ENCODE measurements around the gene LRRC45. TPM values are rescaled to one million over a fixed set of nuclear protein-coding genes. Genes with fewer than 3 reads are reported as not detected.

Gene LRRC45
- total and polyA plus RNA-seq, 9 of the 15 experiments (the other 6 are each of a cell fraction or from before 2014, with no cell fraction given) = 3.5 to 21.5 (median 11.2) TPM; not detected in 2

DNA sequence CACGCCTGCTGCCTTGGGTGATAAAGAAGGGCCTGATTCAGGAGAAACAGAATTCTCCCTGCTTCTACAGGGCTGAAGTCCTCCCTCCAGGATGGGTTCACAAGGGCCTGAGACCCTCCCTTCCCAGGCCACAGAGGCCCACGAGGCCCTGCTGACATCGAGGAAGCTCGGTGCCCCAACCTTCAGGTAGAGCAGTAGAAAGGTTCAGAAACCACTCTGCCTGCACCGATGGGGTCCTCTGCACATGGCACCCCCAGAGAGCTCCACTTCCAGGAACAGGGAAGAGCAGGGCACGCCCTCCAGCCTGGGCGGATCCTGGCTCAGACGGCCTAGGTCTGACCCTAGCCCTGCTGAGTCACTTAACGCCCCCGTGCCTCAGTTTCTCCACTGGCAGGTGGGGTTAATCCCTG lies 1.2 kb upstream of the LRRC45 start (continued):
- TF ChIP-seq, protein P1, sequence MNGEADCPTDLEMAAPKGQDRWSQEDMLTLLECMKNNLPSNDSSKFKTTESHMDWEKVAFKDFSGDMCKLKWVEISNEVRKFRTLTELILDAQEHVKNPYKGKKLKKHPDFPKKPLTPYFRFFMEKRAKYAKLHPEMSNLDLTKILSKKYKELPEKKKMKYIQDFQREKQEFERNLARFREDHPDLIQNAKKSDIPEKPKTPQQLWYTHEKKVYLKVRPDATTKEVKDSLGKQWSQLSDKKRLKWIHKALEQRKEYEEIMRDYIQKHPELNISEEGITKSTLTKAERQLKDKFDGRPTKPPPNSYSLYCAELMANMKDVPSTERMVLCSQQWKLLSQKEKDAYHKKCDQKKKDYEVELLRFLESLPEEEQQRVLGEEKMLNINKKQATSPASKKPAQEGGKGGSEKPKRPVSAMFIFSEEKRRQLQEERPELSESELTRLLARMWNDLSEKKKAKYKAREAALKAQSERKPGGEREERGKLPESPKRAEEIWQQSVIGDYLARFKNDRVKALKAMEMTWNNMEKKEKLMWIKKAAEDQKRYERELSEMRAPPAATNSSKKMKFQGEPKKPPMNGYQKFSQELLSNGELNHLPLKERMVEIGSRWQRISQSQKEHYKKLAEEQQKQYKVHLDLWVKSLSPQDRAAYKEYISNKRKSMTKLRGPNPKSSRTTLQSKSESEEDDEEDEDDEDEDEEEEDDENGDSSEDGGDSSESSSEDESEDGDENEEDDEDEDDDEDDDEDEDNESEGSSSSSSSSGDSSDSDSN (IDR thresholded peaks at IDR 0.05; ENCODE audit: borderline replicate concordance in 1 of 2, low read depth in 2 of 2, low read length in 2 of 2) = 0 out of 4 replicates have a peak, but pooled peaks of 1 of the 2 experiments have one; percentile 48
- TF ChIP-seq ETV5 (CRISPR knock-in tag; IDR thresholded peaks at IDR 0.05; ENCODE audit: low read depth) = no peak; the same call in 1 of the 2 replicates
- TF ChIP-seq HDAC1 (IDR thresholded peaks at IDR 0.05) = peak in 1 of 2 experiments; percentile 15; a peak in 1 of 4 replicates
- TF ChIP-seq, protein P2, sequence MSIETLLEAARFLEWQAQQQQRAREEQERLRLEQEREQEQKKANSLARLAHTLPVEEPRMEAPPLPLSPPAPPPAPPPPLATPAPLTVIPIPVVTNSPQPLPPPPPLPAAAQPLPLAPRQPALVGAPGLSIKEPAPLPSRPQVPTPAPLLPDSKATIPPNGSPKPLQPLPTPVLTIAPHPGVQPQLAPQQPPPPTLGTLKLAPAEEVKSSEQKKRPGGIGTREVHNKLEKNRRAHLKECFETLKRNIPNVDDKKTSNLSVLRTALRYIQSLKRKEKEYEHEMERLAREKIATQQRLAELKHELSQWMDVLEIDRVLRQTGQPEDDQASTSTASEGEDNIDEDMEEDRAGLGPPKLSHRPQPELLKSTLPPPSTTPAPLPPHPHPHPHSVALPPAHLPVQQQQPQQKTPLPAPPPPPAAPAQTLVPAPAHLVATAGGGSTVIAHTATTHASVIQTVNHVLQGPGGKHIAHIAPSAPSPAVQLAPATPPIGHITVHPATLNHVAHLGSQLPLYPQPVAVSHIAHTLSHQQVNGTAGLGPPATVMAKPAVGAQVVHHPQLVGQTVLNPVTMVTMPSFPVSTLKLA (conservative IDR thresholded peaks at IDR 0.05) = peak in 1 of 2 experiments; percentile 37; a peak in 2 of 4 replicates
- peak; percentile 34; the same call in 1 of the 2 replicates for TF ChIP-seq LCOR (CRISPR knock-in tag; IDR thresholded peaks at IDR 0.05)
- TF ChIP-seq ZNF589 (CRISPR knock-in tag; IDR thresholded peaks at IDR 0.05; ENCODE audit: low read depth) = no peak
- TF ChIP-seq NFE2 (IDR thresholded peaks at IDR 0.05; ENCODE audit: low read depth) = peak; percentile 55; the same call in 1 of the 2 replicates
- no peak for TF ChIP-seq POLR3G (IDR thresholded peaks at IDR 0.05; ENCODE audit: extremely low read depth, insufficient read length, insufficient replicate concordance)
- TF ChIP-seq, protein P3, sequence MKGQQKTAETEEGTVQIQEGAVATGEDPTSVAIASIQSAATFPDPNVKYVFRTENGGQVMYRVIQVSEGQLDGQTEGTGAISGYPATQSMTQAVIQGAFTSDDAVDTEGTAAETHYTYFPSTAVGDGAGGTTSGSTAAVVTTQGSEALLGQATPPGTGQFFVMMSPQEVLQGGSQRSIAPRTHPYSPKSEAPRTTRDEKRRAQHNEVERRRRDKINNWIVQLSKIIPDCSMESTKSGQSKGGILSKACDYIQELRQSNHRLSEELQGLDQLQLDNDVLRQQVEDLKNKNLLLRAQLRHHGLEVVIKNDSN (CRISPR knock-in tag; IDR thresholded peaks at IDR 0.05) = 0 out of 2 replicates have a peak, but pooled peaks have one; percentile 3
- TF ChIP-seq CREB1 (IDR thresholded peaks at IDR 0.05) = no peak
- 0 out of 2 replicates have a peak, but pooled peaks have one; percentile 37 for TF ChIP-seq CREB1 (CRISPR knock-in tag; IDR thresholded peaks at IDR 0.05)
- TF ChIP-seq, protein P4, sequence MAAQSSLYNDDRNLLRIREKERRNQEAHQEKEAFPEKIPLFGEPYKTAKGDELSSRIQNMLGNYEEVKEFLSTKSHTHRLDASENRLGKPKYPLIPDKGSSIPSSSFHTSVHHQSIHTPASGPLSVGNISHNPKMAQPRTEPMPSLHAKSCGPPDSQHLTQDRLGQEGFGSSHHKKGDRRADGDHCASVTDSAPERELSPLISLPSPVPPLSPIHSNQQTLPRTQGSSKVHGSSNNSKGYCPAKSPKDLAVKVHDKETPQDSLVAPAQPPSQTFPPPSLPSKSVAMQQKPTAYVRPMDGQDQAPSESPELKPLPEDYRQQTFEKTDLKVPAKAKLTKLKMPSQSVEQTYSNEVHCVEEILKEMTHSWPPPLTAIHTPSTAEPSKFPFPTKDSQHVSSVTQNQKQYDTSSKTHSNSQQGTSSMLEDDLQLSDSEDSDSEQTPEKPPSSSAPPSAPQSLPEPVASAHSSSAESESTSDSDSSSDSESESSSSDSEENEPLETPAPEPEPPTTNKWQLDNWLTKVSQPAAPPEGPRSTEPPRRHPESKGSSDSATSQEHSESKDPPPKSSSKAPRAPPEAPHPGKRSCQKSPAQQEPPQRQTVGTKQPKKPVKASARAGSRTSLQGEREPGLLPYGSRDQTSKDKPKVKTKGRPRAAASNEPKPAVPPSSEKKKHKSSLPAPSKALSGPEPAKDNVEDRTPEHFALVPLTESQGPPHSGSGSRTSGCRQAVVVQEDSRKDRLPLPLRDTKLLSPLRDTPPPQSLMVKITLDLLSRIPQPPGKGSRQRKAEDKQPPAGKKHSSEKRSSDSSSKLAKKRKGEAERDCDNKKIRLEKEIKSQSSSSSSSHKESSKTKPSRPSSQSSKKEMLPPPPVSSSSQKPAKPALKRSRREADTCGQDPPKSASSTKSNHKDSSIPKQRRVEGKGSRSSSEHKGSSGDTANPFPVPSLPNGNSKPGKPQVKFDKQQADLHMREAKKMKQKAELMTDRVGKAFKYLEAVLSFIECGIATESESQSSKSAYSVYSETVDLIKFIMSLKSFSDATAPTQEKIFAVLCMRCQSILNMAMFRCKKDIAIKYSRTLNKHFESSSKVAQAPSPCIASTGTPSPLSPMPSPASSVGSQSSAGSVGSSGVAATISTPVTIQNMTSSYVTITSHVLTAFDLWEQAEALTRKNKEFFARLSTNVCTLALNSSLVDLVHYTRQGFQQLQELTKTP (IDR thresholded peaks at IDR 0.05; ENCODE audit: low read depth in 1 of 2, partially characterized antibody in 2 of 2) = no peak
- TF ChIP-seq, protein P5, sequence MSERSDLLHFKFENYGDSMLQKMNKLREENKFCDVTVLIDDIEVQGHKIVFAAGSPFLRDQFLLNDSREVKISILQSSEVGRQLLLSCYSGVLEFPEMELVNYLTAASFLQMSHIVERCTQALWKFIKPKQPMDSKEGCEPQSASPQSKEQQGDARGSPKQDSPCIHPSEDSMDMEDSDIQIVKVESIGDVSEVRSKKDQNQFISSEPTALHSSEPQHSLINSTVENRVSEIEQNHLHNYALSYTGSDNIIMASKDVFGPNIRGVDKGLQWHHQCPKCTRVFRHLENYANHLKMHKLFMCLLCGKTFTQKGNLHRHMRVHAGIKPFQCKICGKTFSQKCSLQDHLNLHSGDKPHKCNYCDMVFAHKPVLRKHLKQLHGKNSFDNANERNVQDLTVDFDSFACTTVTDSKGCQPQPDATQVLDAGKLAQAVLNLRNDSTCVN (CRISPR knock-in tag; IDR thresholded peaks at IDR 0.05) = no peak
- TF ChIP-seq POLR2AphosphoS5 (IDR thresholded peaks at IDR 0.05; ENCODE audit: control insufficient read depth, insufficient read depth, low read depth, low read length) = peak; percentile 37; the same call in 1 of the 2 replicates
- TF ChIP-seq TBL1XR1 (IDR thresholded peaks at IDR 0.05; ENCODE audit: low read length in 2 of 2) = no peak
